IPS-15b (cell line): ENCODE measurements around the gene UNC13C.

Source experiments
- H3K27me3 ChIP-seq: one replicate; pipeline ENCODE4 v1.6.1; 2013; ENCODE audit warnings: low read length; ENCODE audit not compliant: control insufficient read depth, insufficient read depth
- H3K36me3 ChIP-seq: one replicate; pipeline ENCODE4 v1.6.1; 2013; ENCODE audit warnings: low read length; ENCODE audit not compliant: control insufficient read depth, insufficient read depth
- H3K4me1 ChIP-seq: one replicate; pipeline ENCODE4 v1.6.1; 2013; ENCODE audit warnings: mild to moderate bottlenecking, low read length; ENCODE audit not compliant: control insufficient read depth, insufficient read depth
- H3K4me3 ChIP-seq: one replicate; pipeline ENCODE4 v1.5.1; 2013; ENCODE audit warnings: low read depth, low read length
- H3K9ac ChIP-seq: one replicate; pipeline ENCODE4 v1.6.1; 2013; ENCODE audit warnings: low read depth, mild to moderate bottlenecking, low read length
- H3K9me3 ChIP-seq: one replicate; pipeline ENCODE4 v1.6.1; 2013; ENCODE audit warnings: mild to moderate bottlenecking, low read length; ENCODE audit not compliant: control insufficient read depth, insufficient read depth

The UNC13C gene

GRCh38 chr15:53980021-53980420, 1.8 kb downstream of the UNC13C start:
- Histone ChIP-seq H3K9ac (no peak overlapping the region), H3K4me3 (no peak overlapping the region), H3K9me3 (no peaks in the 10 kb centered on the region), H3K4me1 (peaks cover 3% of the 10 kb centered on the region), H3K36me3 (no peaks in the 10 kb centered on the region), H3K27me3 (peaks cover 21% of the 10 kb centered on the region)

- H3K27me3 ChIP-seq: peaks cover 21% of the 10 kb centered on the region
- H3K4me1 ChIP-seq: peaks cover 3% of the 10 kb centered on the region
- no peaks in the 10 kb centered on the region for H3K9me3 ChIP-seq
- no peak overlapping the region for H3K4me3 ChIP-seq
- H3K36me3 ChIP-seq: no peaks in the 10 kb centered on the region
- H3K9ac ChIP-seq: no peak overlapping the region
These were observed 3.9 kb downstream of the UNC13C start for GRCh38 chr15:53982071-53982680.

- peaks cover 16% of the 10 kb centered on the region for H3K27me3 ChIP-seq
- H3K9ac ChIP-seq: no peak overlapping the region
- no peaks in the 10 kb centered on the region for H3K9me3 ChIP-seq
- H3K4me1 ChIP-seq: peaks cover 3% of the 10 kb centered on the region
- H3K4me3 ChIP-seq: no peak overlapping the region
- no peaks in the 10 kb centered on the region for H3K36me3 ChIP-seq
These were observed 4.6 kb downstream of the UNC13C start for GRCh38 chr15:53982876-53983275.

- Histone ChIP-seq H3K9me3 (no peaks in the 10 kb centered on the region), H3K9ac (no peak overlapping the region), H3K4me1 (peaks cover under 1% of the 10 kb centered on the region), H3K27me3 (peaks cover 4% of the 10 kb centered on the region), H3K4me3 (no peak overlapping the region), H3K36me3 (no peaks in the 10 kb centered on the region)
These were observed 6.0 kb downstream of the UNC13C start for GRCh38 chr15:53984221-53984620.

GRCh38 chr15:53985562-53985961, 7.3 kb downstream of the UNC13C start:
- no peaks in the 10 kb centered on the region for H3K9me3 ChIP-seq
- no peak overlapping the region for H3K4me3 ChIP-seq

GRCh38 chr15:53987480-53987879, 9.2 kb downstream of the UNC13C start:
- H3K4me1 ChIP-seq: no peaks in the 10 kb centered on the region
- no peak overlapping the region for H3K9ac ChIP-seq
- H3K27me3 ChIP-seq: no peaks in the 10 kb centered on the region
- H3K4me3 ChIP-seq: no peak overlapping the region
- H3K36me3 ChIP-seq: no peaks in the 10 kb centered on the region
- H3K9me3 ChIP-seq: no peaks in the 10 kb centered on the region

More at GRCh38 chr15:53985562-53985961, 7.3 kb downstream of the UNC13C start:
- H3K4me1 ChIP-seq: no peaks in the 10 kb centered on the region
- no peaks in the 10 kb centered on the region for H3K36me3 ChIP-seq
- no peaks in the 10 kb centered on the region for H3K27me3 ChIP-seq
- no peak overlapping the region for H3K9ac ChIP-seq

- Histone ChIP-seq H3K9me3 (no peaks in the 10 kb centered on the region), H3K4me3 (no peak overlapping the region), H3K36me3 (no peaks in the 10 kb centered on the region), H3K4me1 (no peaks in the 10 kb centered on the region), H3K27me3 (no peaks in the 10 kb centered on the region), H3K9ac (no peak overlapping the region)
These were observed 29.0 kb downstream of the UNC13C start for GRCh38 chr15:54007256-54007655.

- Histone ChIP-seq H3K4me3 (no peak overlapping the region), H3K4me1 (no peaks in the 10 kb centered on the region), H3K9ac (no peak overlapping the region), H3K36me3 (no peaks in the 10 kb centered on the region), H3K9me3 (no peaks in the 10 kb centered on the region), H3K27me3 (no peaks in the 10 kb centered on the region)
These were observed 33.4 kb downstream of the UNC13C start for GRCh38 chr15:54011656-54012055.

- Histone ChIP-seq H3K9me3 (no peaks in the 10 kb centered on the region), H3K9ac (no peak overlapping the region), H3K4me1 (no peaks in the 10 kb centered on the region), H3K4me3 (no peak overlapping the region), H3K27me3 (no peaks in the 10 kb centered on the region), H3K36me3 (no peaks in the 10 kb centered on the region)
These were observed 35.9 kb downstream of the UNC13C start for GRCh38 chr15:54014067-54014655.

GRCh38 chr15:54017251-54017650, 39.0 kb downstream of the UNC13C start:
- H3K36me3 ChIP-seq: no peaks in the 10 kb centered on the region
- H3K9me3 ChIP-seq: no peaks in the 10 kb centered on the region
- no peaks in the 10 kb centered on the region for H3K27me3 ChIP-seq
- H3K9ac ChIP-seq: no peak overlapping the region
- no peaks in the 10 kb centered on the region for H3K4me1 ChIP-seq
- no peak overlapping the region for H3K4me3 ChIP-seq

- Histone ChIP-seq H3K36me3 (no peaks in the 10 kb centered on the region), H3K4me3 (no peak overlapping the region), H3K9ac (no peak overlapping the region), H3K9me3 (no peaks in the 10 kb centered on the region), H3K4me1 (no peaks in the 10 kb centered on the region), H3K27me3 (no peaks in the 10 kb centered on the region)
These were observed 39.7 kb downstream of the UNC13C start for GRCh38 chr15:54017959-54018358.

GRCh38 chr15:54026258-54026657, 48.0 kb downstream of the UNC13C start:
- Histone ChIP-seq H3K4me3 (no peak overlapping the region), H3K27me3 (no peaks in the 10 kb centered on the region), H3K9ac (no peak overlapping the region), H3K9me3 (no peaks in the 10 kb centered on the region), H3K36me3 (no peaks in the 10 kb centered on the region), H3K4me1 (no peaks in the 10 kb centered on the region)
